SK-N-SH (cell line): ENCODE data around the gene PRR12. TPM values are rescaled to one million over a fixed set of nuclear protein-coding genes. Genes with fewer than 3 reads are reported as not detected.

ENCODE experiments used
- CTCF ChIA-PET: fragments of 300-600, 350-600 bp; formaldehyde crosslinking; extraction: SDS; loops from one replicate; lab custom pipeline; 2021; lab: Yijun Ruan, JAX
- POLR2A ChIA-PET: fragments of 350-600 bp; sonication (Branson Sonifier 250); formaldehyde crosslinking; extraction: SDS; loops from one replicate; lab custom pipeline; 2020; ENCODE audit warnings: antibody characterized with exemption, inconsistent platforms; lab: Yijun Ruan, JAX
- DNase-seq: peaks from one replicate; pipeline ENCODE4 v3.0.0; 2012
- H2AFZ ChIP-seq: fragments of 200-600 bp; sonication (generic); 2 replicates; pipeline ENCODE4 v1.8.1; 2016; ENCODE audit warnings: antibody characterized with exemption, mild to moderate bottlenecking, low read depth
- H3F3A ChIP-seq: fragments of 200-600 bp; sonication (generic); replicated peaks from 2 replicates; pipeline ENCODE3; 2016; ENCODE audit warnings: antibody characterized with exemption, mild to moderate bottlenecking; ENCODE audit not compliant: insufficient read depth
- H3K27ac ChIP-seq, 2 experiments: fragments of 200-500 bp in 1 of 2; fragments of 200-600 bp in 1 of 2; sonication (Bioruptor generic) in 1 of 2; sonication (generic), shearing (Covaris generic) in 1 of 2; 2 replicates each; pipeline versions ENCODE4 v1.5.1 to v1.6.1; 2014 to 2016; ENCODE audit warnings: low read depth in 2 of 2, inconsistent platforms in 1 of 2, low read length in 1 of 2, mild to moderate bottlenecking in 1 of 2, mixed read lengths in 1 of 2
- H3K27me3 ChIP-seq: fragments of 200-600 bp; sonication (generic), shearing (Covaris generic); 2 replicates; pipeline ENCODE4 v1.6.1; 2016; ENCODE audit warnings: mixed run types; ENCODE audit not compliant: insufficient read depth
- H3K36me3 ChIP-seq, 2 experiments: fragments of 200-500 bp in 1 of 2; fragments of 200-600 bp in 1 of 2; sonication (Bioruptor generic) in 1 of 2; sonication (generic) in 1 of 2; replicated peaks in 1 of 2; 2 replicates each; pipeline versions ENCODE3 to v1.5.1; 2014 to 2016; ENCODE audit warnings: low read length in 1 of 2, mild to moderate bottlenecking in 1 of 2; ENCODE audit not compliant: insufficient read depth in 2 of 2, control insufficient read depth in 1 of 2
- H3K4me1 ChIP-seq, 2 experiments: fragments of 200-500 bp in 1 of 2; fragments of 200-600 bp in 1 of 2; sonication (Bioruptor generic) in 1 of 2; sonication (generic), shearing (Covaris generic) in 1 of 2; 2 replicates each; pipeline versions ENCODE4 v1.5.1 to v1.6.1; 2014 to 2016; ENCODE audit warnings: low read depth in 1 of 2, low read length in 1 of 2, mixed run types in 1 of 2; ENCODE audit not compliant: insufficient read depth in 2 of 2, control insufficient read depth in 1 of 2
- H3K4me2 ChIP-seq: fragments of 200-600 bp; sonication (generic), shearing (Covaris generic); 2 replicates; pipeline ENCODE4 v1.6.1; 2017; ENCODE audit warnings: mixed run types
- H3K4me3 ChIP-seq, 2 experiments: fragments of 200-500 bp in 1 of 2; fragments of 200-600 bp in 1 of 2; sonication (Bioruptor generic) in 1 of 2; sonication (generic), shearing (Covaris generic) in 1 of 2; 2 replicates each; pipeline versions ENCODE4 v1.5.1 to v1.8.1; 2014 to 2016; ENCODE audit warnings: low read depth in 2 of 2, inconsistent platforms in 1 of 2, low read length in 1 of 2, mild to moderate bottlenecking in 1 of 2, mixed read lengths in 1 of 2, moderate library complexity in 1 of 2
- H3K79me2 ChIP-seq: fragments of 200-600 bp; sonication (generic); 2 replicates; pipeline ENCODE4 v1.8.1; 2017; ENCODE audit warnings: mild to moderate bottlenecking; ENCODE audit not compliant: insufficient read depth
- H3K9ac ChIP-seq: fragments of 200-600 bp; sonication (generic); 2 replicates; pipeline ENCODE4 v1.6.1; 2017; ENCODE audit warnings: mixed run types
- H3K9me2 ChIP-seq: fragments of 200-600 bp; sonication (generic); 2 replicates; pipeline ENCODE4 v1.6.1; 2017; ENCODE audit warnings: mixed run types
- H3K9me3 ChIP-seq: fragments of 200-600 bp; sonication (generic); 2 replicates; pipeline ENCODE4 v1.6.1; 2017; ENCODE audit warnings: mixed run types, mild to moderate bottlenecking, moderate library complexity
- H4K20me1 ChIP-seq: fragments of 200-600 bp; sonication (generic); 2 replicates; pipeline ENCODE4 v1.6.1; 2017; ENCODE audit warnings: mild to moderate bottlenecking, mixed run types; ENCODE audit not compliant: insufficient read depth
- EZH2phosphoT487 ChIP-seq: fragments of 200-600 bp; sonication (generic); IDR thresholded peaks from 2 replicates; pipeline ENCODE4 v1.6.1; 2017; ENCODE audit warnings: low read depth, mixed run types, mild to moderate bottlenecking, antibody characterized with exemption, moderate library complexity, borderline replicate concordance
- FOSL2 ChIP-seq: IDR thresholded peaks from 2 replicates; pipeline ENCODE4 v1.4.0; 2012; ENCODE audit warnings: low read depth, mild to moderate bottlenecking, moderate library complexity, borderline replicate concordance
- GABPA ChIP-seq: IDR thresholded peaks from 2 replicates; pipeline ENCODE4 v1.4.0; 2012; ENCODE audit warnings: low read depth, mild to moderate bottlenecking
- NRF1 ChIP-seq: IDR thresholded peaks from 2 replicates; pipeline ENCODE4 v1.6.1; 2012; ENCODE audit warnings: low read depth, mild to moderate bottlenecking, low read length
- POLR2AphosphoS5 ChIP-seq: IDR thresholded peaks from 2 replicates; pipeline ENCODE4 v1.6.1; 2012; ENCODE audit warnings: low read depth, low read length
- RAD21 ChIP-seq: IDR thresholded peaks from 2 replicates; pipeline ENCODE4 v1.6.1; 2012; ENCODE audit warnings: mild to moderate bottlenecking, low read length
- RCOR1 ChIP-seq: fragments of 150-350 bp; IDR thresholded peaks from 2 replicates; pipeline ENCODE4 v1.6.1; 2017; ENCODE audit warnings: antibody characterized with exemption, low read length
- TCF12 ChIP-seq: IDR thresholded peaks from 2 replicates; pipeline ENCODE4 v1.4.0; 2012
- TEAD4 ChIP-seq: IDR thresholded peaks from 2 replicates; pipeline ENCODE4 v1.4.0; 2012; ENCODE audit warnings: mild to moderate bottlenecking, borderline replicate concordance; ENCODE audit not compliant: insufficient read depth
- WGBS: methylation state at CpG from one replicate; pipeline ENCODE4 v1.1.6; 2017; ENCODE audit warnings: low lambda C conversion rate; 5-methylcytosine and 5-hydroxymethylcytosine counted together
- polyA plus RNA-seq, 3 experiments: library from polyadenylated mRNA; depleted of rRNA; stranded (reverse); fragments of >200 nt; gene quantifications; 2 replicates each; pipeline ENCODE4 v1.2.3, GENCODE V29; 2012
- TF ChIP-seq, protein P1 (sequence below): fragments of 200-600 bp; sonication (generic); IDR thresholded peaks from 2 replicates; pipeline ENCODE4 v1.6.1; 2017; ENCODE audit warnings: antibody characterized with exemption, mild to moderate bottlenecking, moderate library complexity
- TF ChIP-seq, protein P2 (sequence below): fragments of 150-350 bp; IDR thresholded peaks from 2 replicates; pipeline ENCODE4 v1.6.1; 2016; ENCODE audit warnings: mild to moderate bottlenecking, low read depth, low read length
- TF ChIP-seq, protein P3 (sequence below): IDR thresholded peaks from 2 replicates; pipeline ENCODE4 v1.4.0; 2012; ENCODE audit warnings: low read depth, borderline replicate concordance
- TF ChIP-seq, protein P4 (sequence below): IDR thresholded peaks from 2 replicates; pipeline ENCODE4; 2012

Gene PRR12
- polyA plus RNA-seq, 1 of the 3 experiments (the other 2 are of a cell fraction), result 1.7 TPM

DNA sequence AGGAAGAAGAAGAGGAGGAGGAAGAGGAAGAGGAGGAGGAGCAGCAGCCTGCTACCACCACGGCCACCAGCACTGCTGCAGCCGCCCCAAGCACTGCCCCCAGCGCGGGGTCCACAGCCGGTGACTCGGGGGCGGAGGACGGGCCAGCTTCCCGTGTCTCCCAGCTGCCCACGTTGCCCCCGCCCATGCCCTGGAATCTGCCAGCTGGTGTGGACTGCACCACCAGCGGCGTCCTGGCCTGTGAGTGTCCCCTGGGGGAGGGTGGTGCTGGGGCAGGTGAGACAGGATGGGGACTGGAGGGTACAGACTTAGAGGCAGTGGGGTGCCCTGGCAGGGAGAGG, 62.5 kb downstream of the PRR12 start:
- Histone ChIP-seq H3F3A (no peaks in the 10 kb centered on the region), H3K9ac (no peak overlapping the region), H3K27ac (no peak overlapping the region), H2AFZ (no peak overlapping the region), H3K79me2 (peaks cover 22% of the 10 kb centered on the region), H3K9me3 (no peaks in the 10 kb centered on the region), H3K9me2 (no peaks in the 10 kb centered on the region), H3K4me3 (no peak overlapping the region), H3K36me3 (peaks cover 14 to 70% of the 10 kb centered on the region in 2 experiments), H3K4me1 (no peaks in the 10 kb centered on the region), H3K4me2 (no peak overlapping the region), H3K27me3 (no peaks in the 10 kb centered on the region), H4K20me1 (0 out of 2 replicates have a peak, but pooled peaks cover 10% of the 10 kb centered on the region)
- POLR2A ChIA-PET, result no interaction called here
- TF ChIP-seq, protein P1, sequence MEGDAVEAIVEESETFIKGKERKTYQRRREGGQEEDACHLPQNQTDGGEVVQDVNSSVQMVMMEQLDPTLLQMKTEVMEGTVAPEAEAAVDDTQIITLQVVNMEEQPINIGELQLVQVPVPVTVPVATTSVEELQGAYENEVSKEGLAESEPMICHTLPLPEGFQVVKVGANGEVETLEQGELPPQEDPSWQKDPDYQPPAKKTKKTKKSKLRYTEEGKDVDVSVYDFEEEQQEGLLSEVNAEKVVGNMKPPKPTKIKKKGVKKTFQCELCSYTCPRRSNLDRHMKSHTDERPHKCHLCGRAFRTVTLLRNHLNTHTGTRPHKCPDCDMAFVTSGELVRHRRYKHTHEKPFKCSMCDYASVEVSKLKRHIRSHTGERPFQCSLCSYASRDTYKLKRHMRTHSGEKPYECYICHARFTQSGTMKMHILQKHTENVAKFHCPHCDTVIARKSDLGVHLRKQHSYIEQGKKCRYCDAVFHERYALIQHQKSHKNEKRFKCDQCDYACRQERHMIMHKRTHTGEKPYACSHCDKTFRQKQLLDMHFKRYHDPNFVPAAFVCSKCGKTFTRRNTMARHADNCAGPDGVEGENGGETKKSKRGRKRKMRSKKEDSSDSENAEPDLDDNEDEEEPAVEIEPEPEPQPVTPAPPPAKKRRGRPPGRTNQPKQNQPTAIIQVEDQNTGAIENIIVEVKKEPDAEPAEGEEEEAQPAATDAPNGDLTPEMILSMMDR, result no peak
- TF ChIP-seq, protein P2, sequence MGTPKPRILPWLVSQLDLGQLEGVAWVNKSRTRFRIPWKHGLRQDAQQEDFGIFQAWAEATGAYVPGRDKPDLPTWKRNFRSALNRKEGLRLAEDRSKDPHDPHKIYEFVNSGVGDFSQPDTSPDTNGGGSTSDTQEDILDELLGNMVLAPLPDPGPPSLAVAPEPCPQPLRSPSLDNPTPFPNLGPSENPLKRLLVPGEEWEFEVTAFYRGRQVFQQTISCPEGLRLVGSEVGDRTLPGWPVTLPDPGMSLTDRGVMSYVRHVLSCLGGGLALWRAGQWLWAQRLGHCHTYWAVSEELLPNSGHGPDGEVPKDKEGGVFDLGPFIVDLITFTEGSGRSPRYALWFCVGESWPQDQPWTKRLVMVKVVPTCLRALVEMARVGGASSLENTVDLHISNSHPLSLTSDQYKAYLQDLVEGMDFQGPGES, result no peak
- no peak for TF ChIP-seq RCOR1
- TF ChIP-seq, protein P3, sequence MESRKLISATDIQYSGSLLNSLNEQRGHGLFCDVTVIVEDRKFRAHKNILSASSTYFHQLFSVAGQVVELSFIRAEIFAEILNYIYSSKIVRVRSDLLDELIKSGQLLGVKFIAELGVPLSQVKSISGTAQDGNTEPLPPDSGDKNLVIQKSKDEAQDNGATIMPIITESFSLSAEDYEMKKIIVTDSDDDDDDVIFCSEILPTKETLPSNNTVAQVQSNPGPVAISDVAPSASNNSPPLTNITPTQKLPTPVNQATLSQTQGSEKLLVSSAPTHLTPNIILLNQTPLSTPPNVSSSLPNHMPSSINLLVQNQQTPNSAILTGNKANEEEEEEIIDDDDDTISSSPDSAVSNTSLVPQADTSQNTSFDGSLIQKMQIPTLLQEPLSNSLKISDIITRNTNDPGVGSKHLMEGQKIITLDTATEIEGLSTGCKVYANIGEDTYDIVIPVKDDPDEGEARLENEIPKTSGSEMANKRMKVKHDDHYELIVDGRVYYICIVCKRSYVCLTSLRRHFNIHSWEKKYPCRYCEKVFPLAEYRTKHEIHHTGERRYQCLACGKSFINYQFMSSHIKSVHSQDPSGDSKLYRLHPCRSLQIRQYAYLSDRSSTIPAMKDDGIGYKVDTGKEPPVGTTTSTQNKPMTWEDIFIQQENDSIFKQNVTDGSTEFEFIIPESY, result no peak
- 96% methylated on average over 13 of the region's 13 CpGs for WGBS
- CTCF ChIA-PET, result interaction anchor here (5.5 kb wide), 1 partner anchor 19 kb away, joined by 26 read pairs; no protein-coding TSS in a partner anchor
- no peak for DNase-seq

DNA sequence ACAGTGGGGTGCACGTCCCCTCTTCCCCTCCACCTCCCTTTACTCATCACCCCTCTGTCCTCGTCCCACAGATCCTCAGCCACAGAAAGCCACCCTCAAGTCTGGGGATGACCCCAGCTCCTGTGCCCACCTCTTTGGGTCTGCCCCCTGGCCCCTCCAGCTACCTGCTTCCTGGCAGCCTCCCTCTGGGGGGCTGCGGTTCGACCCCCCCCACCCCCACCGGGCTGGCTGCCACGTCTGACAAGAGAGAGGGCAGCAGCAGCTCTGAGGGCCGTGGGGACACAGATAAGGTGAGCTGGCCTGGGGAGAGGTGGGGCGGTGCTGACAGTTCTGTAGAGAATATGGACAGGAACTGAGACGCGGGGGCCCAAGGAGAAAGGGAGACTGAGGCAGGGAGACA, 63.6 kb downstream of the PRR12 start:
- Histone ChIP-seq H3K36me3 (peaks cover 13 to 76% of the 10 kb centered on the region in 2 experiments), H2AFZ (no peak overlapping the region), H3K79me2 (peaks cover 10% of the 10 kb centered on the region; the same call in 1 of the 2 replicates), H3K9ac (no peak overlapping the region), H3K9me2 (no peaks in the 10 kb centered on the region), H3K4me2 (no peak overlapping the region), H3F3A (no peaks in the 10 kb centered on the region), H3K4me3 (no peak overlapping the region), H3K9me3 (no peaks in the 10 kb centered on the region), H3K27ac (no peak overlapping the region), H4K20me1 (0 out of 2 replicates have a peak, but pooled peaks cover 10% of the 10 kb centered on the region), H3K4me1 (no peaks in the 10 kb centered on the region), H3K27me3 (no peaks in the 10 kb centered on the region)
- 96% methylated on average over 10 of the region's 10 CpGs for WGBS
- POLR2A ChIA-PET, result interaction anchor here (2.1 kb wide), 1 partner anchor 10 kb away, joined by 6 read pairs; no protein-coding TSS in a partner anchor
- CTCF ChIA-PET, result interaction anchor here (1.0 to 5.5 kb wide), 3 partner anchors 11 to 84 kb away, joined by 3 to 26 read pairs (median 4); no protein-coding TSS in a partner anchor
- no peak for DNase-seq
- TF ChIP-seq, protein P1, result no peak
- no peak for TF ChIP-seq NRF1
- TF ChIP-seq, protein P4, sequence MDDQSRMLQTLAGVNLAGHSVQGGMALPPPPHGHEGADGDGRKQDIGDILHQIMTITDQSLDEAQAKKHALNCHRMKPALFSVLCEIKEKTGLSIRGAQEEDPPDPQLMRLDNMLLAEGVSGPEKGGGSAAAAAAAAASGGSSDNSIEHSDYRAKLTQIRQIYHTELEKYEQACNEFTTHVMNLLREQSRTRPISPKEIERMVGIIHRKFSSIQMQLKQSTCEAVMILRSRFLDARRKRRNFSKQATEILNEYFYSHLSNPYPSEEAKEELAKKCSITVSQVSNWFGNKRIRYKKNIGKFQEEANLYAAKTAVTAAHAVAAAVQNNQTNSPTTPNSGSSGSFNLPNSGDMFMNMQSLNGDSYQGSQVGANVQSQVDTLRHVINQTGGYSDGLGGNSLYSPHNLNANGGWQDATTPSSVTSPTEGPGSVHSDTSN, result no peak
- no peak for TF ChIP-seq GABPA
- TF ChIP-seq RAD21, result no peak
- TF ChIP-seq TEAD4, result no peak
- TF ChIP-seq EZH2phosphoT487, result no peak
- TF ChIP-seq, protein P2, result no peak
- no peak for TF ChIP-seq TCF12
- TF ChIP-seq FOSL2, result no peak
- TF ChIP-seq POLR2AphosphoS5, result no peak
